ENCODE data around the gene BCAS3. TPM values are rescaled to one million over a fixed set of nuclear protein-coding genes. Genes with fewer than 3 reads are reported as not detected.
"Not testable (repeated sequence)": the region's sequence is repeated elsewhere in the genome, so short reads cannot be mapped to it uniquely, and the experiment has no call there.

BCAS3 gene
- total RNA-seq, 1 donor from 2014 or later = 38.1 TPM

DNA sequence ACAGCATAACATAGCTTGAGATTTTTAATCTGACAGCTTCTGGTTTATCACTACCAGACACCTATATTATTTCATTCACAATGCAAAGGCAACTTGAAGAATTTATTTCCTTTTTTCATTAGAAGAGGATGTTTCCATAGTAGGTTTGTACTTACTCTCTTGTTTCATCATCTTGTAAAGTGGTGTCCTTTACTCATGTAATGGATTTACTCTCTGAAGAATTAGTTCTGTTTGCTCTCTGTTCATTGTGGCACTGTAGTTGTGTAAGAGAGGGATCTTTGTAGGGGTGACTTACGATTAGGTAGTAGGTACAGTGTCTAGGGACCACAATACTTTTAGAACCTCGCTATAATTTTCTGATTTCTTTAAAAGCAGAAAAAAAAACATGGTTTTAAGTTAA lies 256.1 kb downstream of the BCAS3 start:
- H3K4me1 Mint-ChIP-seq (ENCODE audit: unreplicated experiment) = no peaks in the 10 kb centered on the region
- H3K27me3 Mint-ChIP-seq (ENCODE audit: unreplicated experiment) = no peaks in the 10 kb centered on the region
- no peak for TF ChIP-seq CTCF (IDR thresholded peaks at IDR 0.05; ENCODE audit: unreplicated experiment)
- no peak for DNase-seq (ENCODE audit: low spot score)
- no peaks in the 10 kb centered on the region for H3K36me3 Mint-ChIP-seq (ENCODE audit: low read depth, unreplicated experiment)
- H3K4me3 Mint-ChIP-seq (ENCODE audit: unreplicated experiment) = no peak overlapping the region
- H3K9me3 Mint-ChIP-seq (ENCODE audit: unreplicated experiment) = no peaks in the 10 kb centered on the region
- H3K27ac Mint-ChIP-seq (ENCODE audit: unreplicated experiment) = no peak overlapping the region

DNA sequence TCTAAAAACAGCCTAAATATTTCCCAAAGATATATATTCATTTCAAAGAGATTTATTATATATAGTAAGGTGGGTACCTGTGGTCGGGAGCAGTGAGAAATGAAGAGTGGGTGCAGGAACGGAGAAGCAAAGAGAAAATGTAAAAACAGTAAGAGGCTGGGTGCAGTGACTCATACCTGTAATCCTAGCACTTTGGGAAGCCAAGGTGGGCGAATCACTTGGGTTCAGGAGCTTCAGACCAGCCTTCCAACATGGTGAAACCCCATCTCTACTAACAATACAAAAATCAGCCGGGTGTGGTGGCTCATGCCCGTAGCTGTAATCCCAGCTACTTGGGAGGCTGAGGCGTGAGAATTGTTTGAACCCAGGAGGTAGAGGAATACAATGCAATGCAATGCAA lies 257.1 kb downstream of the BCAS3 start:
- Mint-ChIP-seq H3K4me1 (ENCODE audit: unreplicated experiment) (no peaks in the 10 kb centered on the region), H3K27ac (ENCODE audit: unreplicated experiment) (no peak overlapping the region), H3K9me3 (ENCODE audit: unreplicated experiment) (no peaks in the 10 kb centered on the region), H3K4me3 (ENCODE audit: unreplicated experiment) (no peak overlapping the region), H3K36me3 (ENCODE audit: low read depth, unreplicated experiment) (no peaks in the 10 kb centered on the region), H3K27me3 (ENCODE audit: unreplicated experiment) (no peaks in the 10 kb centered on the region)
- TF ChIP-seq CTCF (IDR thresholded peaks at IDR 0.05; ENCODE audit: unreplicated experiment) = no peak
- DNase-seq (ENCODE audit: low spot score) = no peak

DNA sequence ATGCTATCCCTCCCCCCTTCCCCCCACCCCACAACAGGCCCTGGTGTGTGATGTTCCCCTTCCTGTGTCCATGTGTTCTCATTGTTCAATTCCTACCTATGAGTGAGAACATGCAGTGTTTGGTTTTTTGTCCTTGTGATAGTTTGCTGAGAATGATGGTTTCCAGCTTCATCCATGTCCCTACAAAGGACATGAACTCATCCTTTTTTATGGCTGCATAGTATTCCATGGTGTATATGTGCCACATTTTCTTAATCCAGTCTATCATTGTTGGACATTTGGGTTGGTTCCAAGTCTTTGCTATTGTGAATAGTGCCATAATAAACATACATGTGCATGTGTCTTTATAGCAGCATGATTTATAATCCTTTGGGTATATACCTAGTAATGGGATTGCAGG lies 258.3 kb downstream of the BCAS3 start:
- H3K36me3 Mint-ChIP-seq (ENCODE audit: low read depth, unreplicated experiment); H3K27ac Mint-ChIP-seq (ENCODE audit: unreplicated experiment); H3K4me3 Mint-ChIP-seq (ENCODE audit: unreplicated experiment); H3K4me1 Mint-ChIP-seq (ENCODE audit: unreplicated experiment); DNase-seq (ENCODE audit: low spot score); H3K27me3 Mint-ChIP-seq (ENCODE audit: unreplicated experiment); H3K9me3 Mint-ChIP-seq (ENCODE audit: unreplicated experiment): not testable (repeated sequence)

GRCh38 chr17:60939318-60939717 lies 261.7 kb downstream of the BCAS3 start:
- no peaks in the 10 kb centered on the region for H3K4me1 Mint-ChIP-seq (ENCODE audit: unreplicated experiment)
- H3K4me3 Mint-ChIP-seq (ENCODE audit: unreplicated experiment) = no peak overlapping the region
- TF ChIP-seq CTCF (IDR thresholded peaks at IDR 0.05; ENCODE audit: unreplicated experiment) = no peak
- no peaks in the 10 kb centered on the region for H3K36me3 Mint-ChIP-seq (ENCODE audit: low read depth, unreplicated experiment)
- H3K27me3 Mint-ChIP-seq (ENCODE audit: unreplicated experiment) = no peaks in the 10 kb centered on the region
- DNase-seq (ENCODE audit: low spot score) = no peak
- H3K9me3 Mint-ChIP-seq (ENCODE audit: unreplicated experiment) = no peaks in the 10 kb centered on the region
- no peak overlapping the region for H3K27ac Mint-ChIP-seq (ENCODE audit: unreplicated experiment)

DNA sequence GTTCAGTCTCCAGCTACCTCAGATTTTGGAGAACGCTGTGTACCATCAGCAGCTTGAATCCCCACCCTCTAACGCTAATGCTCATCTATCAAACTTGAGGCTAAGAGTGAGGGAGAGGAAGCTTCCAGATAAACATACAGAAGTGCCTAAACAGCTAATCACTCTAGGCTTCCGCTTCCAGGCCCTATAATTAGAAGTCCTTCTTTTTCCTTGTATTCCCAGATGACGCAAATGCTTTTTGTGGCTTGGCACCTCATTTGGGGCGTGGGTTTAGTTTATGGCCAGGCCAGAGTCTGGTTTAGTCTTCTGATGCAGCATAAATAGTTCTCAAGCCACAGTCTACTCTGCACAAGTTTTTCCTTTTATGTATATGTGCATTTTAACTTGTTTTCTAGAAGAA lies 263.4 kb downstream of the BCAS3 start:
- TF ChIP-seq CTCF (IDR thresholded peaks at IDR 0.05; ENCODE audit: unreplicated experiment) = no peak
- H3K9me3 Mint-ChIP-seq (ENCODE audit: unreplicated experiment) = no peaks in the 10 kb centered on the region
- H3K36me3 Mint-ChIP-seq (ENCODE audit: low read depth, unreplicated experiment) = no peaks in the 10 kb centered on the region
- H3K27ac Mint-ChIP-seq (ENCODE audit: unreplicated experiment) = no peak overlapping the region
- no peak overlapping the region for H3K4me3 Mint-ChIP-seq (ENCODE audit: unreplicated experiment)
- H3K4me1 Mint-ChIP-seq (ENCODE audit: unreplicated experiment) = no peaks in the 10 kb centered on the region
- no peak for DNase-seq (ENCODE audit: low spot score)
- no peaks in the 10 kb centered on the region for H3K27me3 Mint-ChIP-seq (ENCODE audit: unreplicated experiment)

- Mint-ChIP-seq H3K9me3 (ENCODE audit: unreplicated experiment) (no peaks in the 10 kb centered on the region), H3K27ac (ENCODE audit: unreplicated experiment) (no peak overlapping the region), H3K4me1 (ENCODE audit: unreplicated experiment) (no peaks in the 10 kb centered on the region), H3K27me3 (ENCODE audit: unreplicated experiment) (no peaks in the 10 kb centered on the region), H3K4me3 (ENCODE audit: unreplicated experiment) (no peak overlapping the region), H3K36me3 (ENCODE audit: low read depth, unreplicated experiment) (no peaks in the 10 kb centered on the region)
- DNase-seq (ENCODE audit: low spot score) = no peak
- TF ChIP-seq CTCF (IDR thresholded peaks at IDR 0.05; ENCODE audit: unreplicated experiment) = no peak
Measured at GRCh38 chr17:60941571-60941970, 263.9 kb downstream of the BCAS3 start.
